ENCODE results near the gene OR8K3.

DNA sequence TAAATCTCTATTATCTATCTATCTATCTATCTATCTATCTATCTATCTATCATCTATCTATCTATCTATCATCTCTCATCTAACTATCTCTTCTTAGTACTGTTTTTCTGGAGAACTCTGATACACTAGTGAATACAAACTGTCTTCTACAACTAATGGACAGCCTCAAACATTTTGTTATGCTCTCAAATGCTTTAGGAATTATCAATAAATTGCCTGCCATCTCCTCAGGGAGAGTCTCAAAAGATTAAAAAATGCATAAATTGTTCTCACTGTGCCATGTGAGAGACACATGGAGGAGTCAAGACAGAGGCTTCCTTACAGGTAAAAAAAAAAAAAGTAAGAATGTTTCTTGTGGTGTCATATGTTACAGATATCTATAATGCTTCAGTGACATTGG lies at the start of gene OR8K3:
- TF ChIP-seq ZNF274 (IDR thresholded peaks at IDR 0.05; ENCODE audit: low read depth, low read length) (no peak), SUZ12 (IDR thresholded peaks at IDR 0.05; ENCODE audit: extremely low read depth, insufficient read depth, insufficient read length) (no peak)

All from NT2/D1 (cell line).